SK-N-SH (cell line): ENCODE measurements around the gene RAPGEF2. TPM values are rescaled to one million over a fixed set of nuclear protein-coding genes. Genes with fewer than 3 reads are reported as not detected.
A peak's percentile ranks its signal among the peaks of the same experiment; 100 is the strongest.

Experiments
- CTCF ChIA-PET: fragments of 300-600, 350-600 bp; formaldehyde crosslinking; extraction: SDS; loops from one replicate; lab custom pipeline; 2021; lab: Yijun Ruan, JAX
- POLR2A ChIA-PET: fragments of 350-600 bp; sonication (Branson Sonifier 250); formaldehyde crosslinking; extraction: SDS; loops from one replicate; lab custom pipeline; 2020; ENCODE audit warnings: antibody characterized with exemption, inconsistent platforms; lab: Yijun Ruan, JAX
- DNase-seq: peaks from one replicate; pipeline ENCODE4 v3.0.0; 2012
- H2AFZ ChIP-seq: fragments of 200-600 bp; sonication (generic); 2 replicates; pipeline ENCODE4 v1.8.1; 2016; ENCODE audit warnings: antibody characterized with exemption, mild to moderate bottlenecking, low read depth
- H3F3A ChIP-seq: fragments of 200-600 bp; sonication (generic); replicated peaks from 2 replicates; pipeline ENCODE3; 2016; ENCODE audit warnings: antibody characterized with exemption, mild to moderate bottlenecking; ENCODE audit not compliant: insufficient read depth
- H3K27ac ChIP-seq, 2 experiments: fragments of 200-500 bp in 1 of 2; fragments of 200-600 bp in 1 of 2; sonication (Bioruptor generic) in 1 of 2; sonication (generic), shearing (Covaris generic) in 1 of 2; 2 replicates each; pipeline versions ENCODE4 v1.5.1 to v1.6.1; 2014 to 2016; ENCODE audit warnings: low read depth in 2 of 2, inconsistent platforms in 1 of 2, low read length in 1 of 2, mild to moderate bottlenecking in 1 of 2, mixed read lengths in 1 of 2
- H3K27me3 ChIP-seq: fragments of 200-600 bp; sonication (generic), shearing (Covaris generic); 2 replicates; pipeline ENCODE4 v1.6.1; 2016; ENCODE audit warnings: mixed run types; ENCODE audit not compliant: insufficient read depth
- H3K36me3 ChIP-seq, 2 experiments: fragments of 200-500 bp in 1 of 2; fragments of 200-600 bp in 1 of 2; sonication (Bioruptor generic) in 1 of 2; sonication (generic) in 1 of 2; replicated peaks in 1 of 2; 2 replicates each; pipeline versions ENCODE3 to v1.5.1; 2014 to 2016; ENCODE audit warnings: low read length in 1 of 2, mild to moderate bottlenecking in 1 of 2; ENCODE audit not compliant: insufficient read depth in 2 of 2, control insufficient read depth in 1 of 2
- H3K4me1 ChIP-seq, 2 experiments: fragments of 200-500 bp in 1 of 2; fragments of 200-600 bp in 1 of 2; sonication (Bioruptor generic) in 1 of 2; sonication (generic), shearing (Covaris generic) in 1 of 2; 2 replicates each; pipeline versions ENCODE4 v1.5.1 to v1.6.1; 2014 to 2016; ENCODE audit warnings: low read depth in 1 of 2, low read length in 1 of 2, mixed run types in 1 of 2; ENCODE audit not compliant: insufficient read depth in 2 of 2, control insufficient read depth in 1 of 2
- H3K4me2 ChIP-seq: fragments of 200-600 bp; sonication (generic), shearing (Covaris generic); 2 replicates; pipeline ENCODE4 v1.6.1; 2017; ENCODE audit warnings: mixed run types
- H3K4me3 ChIP-seq, 2 experiments: fragments of 200-500 bp in 1 of 2; fragments of 200-600 bp in 1 of 2; sonication (Bioruptor generic) in 1 of 2; sonication (generic), shearing (Covaris generic) in 1 of 2; 2 replicates each; pipeline versions ENCODE4 v1.5.1 to v1.8.1; 2014 to 2016; ENCODE audit warnings: low read depth in 2 of 2, inconsistent platforms in 1 of 2, low read length in 1 of 2, mild to moderate bottlenecking in 1 of 2, mixed read lengths in 1 of 2, moderate library complexity in 1 of 2
- H3K79me2 ChIP-seq: fragments of 200-600 bp; sonication (generic); 2 replicates; pipeline ENCODE4 v1.8.1; 2017; ENCODE audit warnings: mild to moderate bottlenecking; ENCODE audit not compliant: insufficient read depth
- H3K9ac ChIP-seq: fragments of 200-600 bp; sonication (generic); 2 replicates; pipeline ENCODE4 v1.6.1; 2017; ENCODE audit warnings: mixed run types
- H3K9me2 ChIP-seq: fragments of 200-600 bp; sonication (generic); 2 replicates; pipeline ENCODE4 v1.6.1; 2017; ENCODE audit warnings: mixed run types
- H3K9me3 ChIP-seq: fragments of 200-600 bp; sonication (generic); 2 replicates; pipeline ENCODE4 v1.6.1; 2017; ENCODE audit warnings: mixed run types, mild to moderate bottlenecking, moderate library complexity
- H4K20me1 ChIP-seq: fragments of 200-600 bp; sonication (generic); 2 replicates; pipeline ENCODE4 v1.6.1; 2017; ENCODE audit warnings: mild to moderate bottlenecking, mixed run types; ENCODE audit not compliant: insufficient read depth
- CHD2 ChIP-seq: fragments of 150-350 bp; IDR thresholded peaks from 2 replicates; pipeline ENCODE4 v1.6.1; 2018; ENCODE audit warnings: low read length; ENCODE audit not compliant: partially characterized antibody
- ELF1 ChIP-seq: IDR thresholded peaks from 2 replicates; pipeline ENCODE4 v1.4.0; 2012
- EP300 ChIP-seq, 2 experiments: IDR thresholded peaks; 2 replicates each; pipeline versions ENCODE4 v1.4.0 to v1.6.1; 2012; ENCODE audit warnings: borderline replicate concordance in 1 of 2, low read depth in 1 of 2, low read length in 1 of 2
- FOSL2 ChIP-seq: IDR thresholded peaks from 2 replicates; pipeline ENCODE4 v1.4.0; 2012; ENCODE audit warnings: low read depth, mild to moderate bottlenecking, moderate library complexity, borderline replicate concordance
- JUND ChIP-seq: IDR thresholded peaks from 2 replicates; pipeline ENCODE4 v1.4.0; 2012
- MAX ChIP-seq: IDR thresholded peaks from 2 replicates; pipeline ENCODE4 v1.4.0; 2012; ENCODE audit warnings: low read depth
- NRF1 ChIP-seq: IDR thresholded peaks from 2 replicates; pipeline ENCODE4 v1.6.1; 2012; ENCODE audit warnings: low read depth, mild to moderate bottlenecking, low read length
- PBX3 ChIP-seq: IDR thresholded peaks from 2 replicates; pipeline ENCODE4; 2012
- POLR2AphosphoS5 ChIP-seq: IDR thresholded peaks from 2 replicates; pipeline ENCODE4 v1.6.1; 2012; ENCODE audit warnings: low read depth, low read length
- RCOR1 ChIP-seq: fragments of 150-350 bp; IDR thresholded peaks from 2 replicates; pipeline ENCODE4 v1.6.1; 2017; ENCODE audit warnings: antibody characterized with exemption, low read length
- TCF12 ChIP-seq: IDR thresholded peaks from 2 replicates; pipeline ENCODE4 v1.4.0; 2012
- TEAD4 ChIP-seq: IDR thresholded peaks from 2 replicates; pipeline ENCODE4 v1.4.0; 2012; ENCODE audit warnings: mild to moderate bottlenecking, borderline replicate concordance; ENCODE audit not compliant: insufficient read depth
- USF2 ChIP-seq: fragments of 150-350 bp; IDR thresholded peaks from 2 replicates; pipeline ENCODE4 v1.6.1; 2017; ENCODE audit warnings: antibody characterized with exemption, low read length, low read depth, borderline replicate concordance
- WGBS: methylation state at CpG from one replicate; pipeline ENCODE4 v1.1.6; 2017; ENCODE audit warnings: low lambda C conversion rate; 5-methylcytosine and 5-hydroxymethylcytosine counted together
- polyA plus RNA-seq, 3 experiments: library from polyadenylated mRNA; depleted of rRNA; stranded (reverse); fragments of >200 nt; gene quantifications; 2 replicates each; pipeline ENCODE4 v1.2.3, GENCODE V29; 2012

RAPGEF2 gene
- polyA plus RNA-seq, 1 of the 3 experiments (the other 2 are of a cell fraction): 19.2 TPM

- no peak for DNase-seq
- Histone ChIP-seq H3K9me3 (no peaks in the 10 kb centered on the region), H4K20me1 (no peaks in the 10 kb centered on the region), H3K9me2 (no peaks in the 10 kb centered on the region), H3F3A (peaks cover 10% of the 10 kb centered on the region), H3K27me3 (no peaks in the 10 kb centered on the region), H3K4me2 (no peak overlapping the region), H3K4me3 (no peak overlapping the region), H3K36me3 (no peaks in the 10 kb centered on the region), H3K9ac (no peak overlapping the region), H3K4me1 (peaks cover 2 to 20% of the 10 kb centered on the region in 2 experiments; a peak in 3 of 4 replicates), H2AFZ (no peak overlapping the region), H3K79me2 (peaks cover 45% of the 10 kb centered on the region), H3K27ac (peak overlapping the region in 1 of 2 experiments; percentile 53; a peak in 2 of 4 replicates)
- CTCF ChIA-PET: interaction anchor here (1.4 kb wide), 1 partner anchor 28 kb away, joined by 4 read pairs; no protein-coding TSS in a partner anchor
- TF ChIP-seq JUND (peak; percentile 81), PBX3 (peak; percentile 76), TCF12 (peak; percentile 49), FOSL2 (peak; percentile 90), USF2 (no peak)
- POLR2A ChIA-PET: no interaction called here
Observed at GRCh38 chr4:159296061-159296460, 193.2 kb downstream of the RAPGEF2 start.

- peaks cover 2 to 20% of the 10 kb centered on the region in 2 experiments; a peak in 3 of 4 replicates for H3K4me1 ChIP-seq
- H3F3A ChIP-seq: peaks cover 10% of the 10 kb centered on the region
- WGBS: 69% methylated on average over 4 of the region's 4 CpGs
- no peak overlapping the region for H2AFZ ChIP-seq
- no peaks in the 10 kb centered on the region for H4K20me1 ChIP-seq
- no peak overlapping the region for H3K4me3 ChIP-seq
- peak overlapping the region in 1 of 2 experiments; percentile 33; a peak in 1 of 4 replicates for H3K27ac ChIP-seq
- ChIA-PET POLR2A (no interaction called here), CTCF (no interaction called here)
- no peak overlapping the region for H3K9ac ChIP-seq
- H3K9me2 ChIP-seq: no peaks in the 10 kb centered on the region
- peaks cover 39% of the 10 kb centered on the region for H3K79me2 ChIP-seq
- no peaks in the 10 kb centered on the region for H3K27me3 ChIP-seq
- TF ChIP-seq CHD2 (no peak), EP300 (IDR thresholded peaks at IDR 0.05; ENCODE audit: borderline replicate concordance in 1 of 2, low read depth in 1 of 2, low read length in 1 of 2) (no peak), ELF1 (no peak), JUND (no peak), RCOR1 (no peak), POLR2AphosphoS5 (no peak), MAX (no peak), NRF1 (no peak), TEAD4 (no peak)
- H3K4me2 ChIP-seq: no peak overlapping the region
- no peaks in the 10 kb centered on the region for H3K9me3 ChIP-seq
- no peaks in the 10 kb centered on the region for H3K36me3 ChIP-seq
- no peak for DNase-seq
Observed at GRCh38 chr4:159297091-159297490, 194.2 kb downstream of the RAPGEF2 start.
